Sigmoid colon (tissue), 7 donors: Measurements from ENCODE around the gene FSTL4. TPM values are rescaled to one million over a fixed set of nuclear protein-coding genes. Genes with fewer than 3 reads are reported as not detected.

Experiments
- DNase-seq: peaks from one replicate; pipeline ENCODE4 v3.0.0-alpha.2; 2019
- H3K27ac ChIP-seq, 4 donors: fragments of 200-600 bp; sonication (generic); one replicate each; pipeline ENCODE4 v1.5.1; 2016 to 2019; ENCODE audit warnings: mild to moderate bottlenecking in 1 of 4
- H3K27me3 ChIP-seq, 3 donors: fragments of 200-600 bp; sonication (generic); one replicate each; pipeline ENCODE4 v1.5.1; 2019; ENCODE audit warnings: mild to moderate bottlenecking in 1 of 3
- H3K36me3 ChIP-seq, 4 donors: fragments of 200-600 bp; sonication (generic); one replicate each; pipeline ENCODE4 v1.5.1; 2016 to 2019
- H3K4me1 ChIP-seq, 4 donors: fragments of 200-600 bp; sonication (generic); one replicate each; pipeline ENCODE4 v1.5.1; 2017 to 2019
- H3K4me3 ChIP-seq, 4 donors: fragments of 200-600 bp; sonication (generic); one replicate each; pipeline ENCODE4 v1.5.1; 2017 to 2019; ENCODE audit warnings: mild to moderate bottlenecking in 2 of 4, moderate library complexity in 1 of 4
- H3K9me3 ChIP-seq, 4 donors: fragments of 200-600 bp in 3 of 4; sonication (generic) in 3 of 4; one replicate each; pipeline versions ENCODE4 v1.5.1 to v1.6.1; 2013 to 2019
- EP300 ChIP-seq, 4 donors: sonication (generic); formaldehyde crosslinking; IDR thresholded peaks; one replicate each; pipeline ENCODE4 v1.6.1; 2017; ENCODE audit warnings: antibody characterized with exemption in 4 of 4
- POLR2A ChIP-seq, 2 donors: fragments of 450-650 bp; IDR thresholded peaks; one replicate each; pipeline ENCODE4 v1.6.1; 2016; ENCODE audit warnings: antibody characterized with exemption in 2 of 2, mild to moderate bottlenecking in 2 of 2, moderate library complexity in 2 of 2
- POLR2AphosphoS5 ChIP-seq, 4 donors: sonication (generic); formaldehyde crosslinking; IDR thresholded peaks; one replicate each; pipeline ENCODE4 v1.6.1; 2017; ENCODE audit warnings: antibody characterized with exemption in 4 of 4
- WGBS, 2 donors: extraction: QIAGEN DNeasy Blood & Tissue Kit; methylation state at CpG; one replicate each; pipeline ENCODE4 v1.1.7; 2013; 5-methylcytosine and 5-hydroxymethylcytosine counted together
- intact Hi-C: fragments of 100-400 bp; cut with DNase I; formaldehyde crosslinking; loops from one replicate; pipeline ENCODE4 v1.15.1; 2023
- polyA plus RNA-seq, 3 donors: library from polyadenylated mRNA; stranded (reverse); fragments of 200-250 nt; gene quantifications; one replicate each; pipeline ENCODE4 v1.2.3, GENCODE V29; 2013
- total RNA-seq, 4 donors: library from RNA; depleted of rRNA; stranded (reverse); fragments of >200 nt; gene quantifications; one replicate each; pipeline ENCODE4 v1.1.0, GENCODE V29; 2016
- TF ChIP-seq, protein P1 (sequence below), 4 experiments: fragments of 450-650 bp in 3 of 4; fragments of 200-600 bp in 1 of 4; IDR thresholded peaks; one replicate each; pipeline ENCODE4 v1.5.1; 2016 to 2019; ENCODE audit warnings: antibody characterized with exemption in 4 of 4, mild to moderate bottlenecking in 3 of 4, moderate library complexity in 2 of 4
- donor health status: healthy with polysubstance abuse.
- donor health status: Bipolar disorder and iron deficiency.
- donor health status: healthy.

The FSTL4 gene
- total and polyA plus RNA-seq, 7 donors: 0.23 to 0.45 (median 0.28) TPM; not detected in 4

GRCh38 chr5:133387621-133388020 is 224.7 kb downstream of the FSTL4 start:
- intact Hi-C loops: no loop called here
- Histone ChIP-seq H3K27ac (no peak overlapping the region), H3K4me1 (no peaks in the 10 kb centered on the region), H3K9me3 (no peaks in the 10 kb centered on the region), H3K4me3 (no peak overlapping the region), H3K27me3 (no peaks in the 10 kb centered on the region), H3K36me3 (no peaks in the 10 kb centered on the region)
- TF ChIP-seq EP300 (IDR thresholded peaks at IDR 0.05) (no peak), POLR2AphosphoS5 (IDR thresholded peaks at IDR 0.05) (no peak), POLR2A (IDR thresholded peaks at IDR 0.05) (no peak)
- TF ChIP-seq, protein P1, sequence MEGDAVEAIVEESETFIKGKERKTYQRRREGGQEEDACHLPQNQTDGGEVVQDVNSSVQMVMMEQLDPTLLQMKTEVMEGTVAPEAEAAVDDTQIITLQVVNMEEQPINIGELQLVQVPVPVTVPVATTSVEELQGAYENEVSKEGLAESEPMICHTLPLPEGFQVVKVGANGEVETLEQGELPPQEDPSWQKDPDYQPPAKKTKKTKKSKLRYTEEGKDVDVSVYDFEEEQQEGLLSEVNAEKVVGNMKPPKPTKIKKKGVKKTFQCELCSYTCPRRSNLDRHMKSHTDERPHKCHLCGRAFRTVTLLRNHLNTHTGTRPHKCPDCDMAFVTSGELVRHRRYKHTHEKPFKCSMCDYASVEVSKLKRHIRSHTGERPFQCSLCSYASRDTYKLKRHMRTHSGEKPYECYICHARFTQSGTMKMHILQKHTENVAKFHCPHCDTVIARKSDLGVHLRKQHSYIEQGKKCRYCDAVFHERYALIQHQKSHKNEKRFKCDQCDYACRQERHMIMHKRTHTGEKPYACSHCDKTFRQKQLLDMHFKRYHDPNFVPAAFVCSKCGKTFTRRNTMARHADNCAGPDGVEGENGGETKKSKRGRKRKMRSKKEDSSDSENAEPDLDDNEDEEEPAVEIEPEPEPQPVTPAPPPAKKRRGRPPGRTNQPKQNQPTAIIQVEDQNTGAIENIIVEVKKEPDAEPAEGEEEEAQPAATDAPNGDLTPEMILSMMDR (IDR thresholded peaks at IDR 0.05): no peak
- 96 to 97% methylated on average over 9 of the region's 9 CpGs for WGBS, 2 donors
- DNase-seq: peak; percentile 40

GRCh38 chr5:133387091-133387490 is 225.2 kb downstream of the FSTL4 start:
- Histone ChIP-seq H3K27me3 (no peaks in the 10 kb centered on the region), H3K4me1 (no peaks in the 10 kb centered on the region), H3K27ac (no peak overlapping the region), H3K4me3 (no peak overlapping the region), H3K36me3 (no peaks in the 10 kb centered on the region), H3K9me3 (no peaks in the 10 kb centered on the region)
- no peak for TF ChIP-seq EP300 (IDR thresholded peaks at IDR 0.05)
- no peak for TF ChIP-seq POLR2AphosphoS5 (IDR thresholded peaks at IDR 0.05)
- no peak for TF ChIP-seq POLR2A (IDR thresholded peaks at IDR 0.05)
- TF ChIP-seq, protein P1 (IDR thresholded peaks at IDR 0.05): no peak
- WGBS, 2 donors: 42 to 69% methylated on average over 4 of the region's 4 CpGs
- intact Hi-C loops: no loop called here
- peak; percentile 25 for DNase-seq

DNA sequence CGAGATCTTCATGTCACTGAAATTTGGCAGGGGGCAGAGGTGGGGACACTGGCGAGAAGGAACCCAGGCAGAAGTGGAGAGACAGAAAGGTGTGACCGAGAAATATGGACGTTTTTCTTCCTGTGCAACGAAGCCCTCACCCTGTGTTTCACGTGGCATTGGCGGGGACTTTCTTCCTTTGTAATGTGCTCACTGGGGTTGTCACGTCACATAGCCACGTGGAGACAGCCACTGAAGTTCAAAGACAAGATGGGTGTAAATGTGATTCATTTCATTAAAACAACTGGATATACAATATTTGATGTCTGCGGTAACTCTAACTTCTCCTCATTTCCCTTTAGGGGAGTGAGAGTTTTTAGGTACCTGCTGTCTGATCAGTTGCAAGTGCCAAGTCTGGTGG is 225.7 kb downstream of the FSTL4 start:
- Histone ChIP-seq H3K9me3 (no peaks in the 10 kb centered on the region), H3K27ac (no peak overlapping the region), H3K27me3 (no peaks in the 10 kb centered on the region), H3K4me1 (no peaks in the 10 kb centered on the region), H3K4me3 (no peak overlapping the region), H3K36me3 (no peaks in the 10 kb centered on the region)
- peak; percentile 11 for DNase-seq
- no peak for TF ChIP-seq EP300 (IDR thresholded peaks at IDR 0.05)
- TF ChIP-seq POLR2AphosphoS5 (IDR thresholded peaks at IDR 0.05): no peak
- no peak for TF ChIP-seq POLR2A (IDR thresholded peaks at IDR 0.05)
- TF ChIP-seq, protein P1 (IDR thresholded peaks at IDR 0.05): no peak
- intact Hi-C loops: no loop called here
- 63 to 71% methylated on average over 10 of the region's 10 CpGs for WGBS, 2 donors

GRCh38 chr5:133385346-133385745 is 227.0 kb downstream of the FSTL4 start:
- WGBS, 2 donors: 93 to 95% methylated on average over 5 of the region's 5 CpGs
- Histone ChIP-seq H3K4me1 (no peaks in the 10 kb centered on the region), H3K27ac (no peak overlapping the region), H3K36me3 (no peaks in the 10 kb centered on the region), H3K27me3 (no peaks in the 10 kb centered on the region), H3K9me3 (no peaks in the 10 kb centered on the region), H3K4me3 (no peak overlapping the region)
- TF ChIP-seq, protein P1 (IDR thresholded peaks at IDR 0.05): no peak
- TF ChIP-seq POLR2AphosphoS5 (IDR thresholded peaks at IDR 0.05): no peak
- TF ChIP-seq EP300 (IDR thresholded peaks at IDR 0.05): no peak
- TF ChIP-seq POLR2A (IDR thresholded peaks at IDR 0.05): no peak
- intact Hi-C loops: no loop called here
- DNase-seq: peak; percentile 44

GRCh38 chr5:133384903-133385302 is 227.4 kb downstream of the FSTL4 start:
- peak; percentile 40 for DNase-seq
- intact Hi-C loops: no loop called here
- Histone ChIP-seq H3K36me3 (no peaks in the 10 kb centered on the region), H3K9me3 (no peaks in the 10 kb centered on the region), H3K4me1 (no peaks in the 10 kb centered on the region), H3K4me3 (no peak overlapping the region), H3K27me3 (no peaks in the 10 kb centered on the region), H3K27ac (no peak overlapping the region)
- 91 to 93% methylated on average over 9 of the region's 9 CpGs for WGBS, 2 donors
- TF ChIP-seq, protein P1 (IDR thresholded peaks at IDR 0.05): no peak
- TF ChIP-seq POLR2A (IDR thresholded peaks at IDR 0.05) (no peak), POLR2AphosphoS5 (IDR thresholded peaks at IDR 0.05) (no peak), EP300 (IDR thresholded peaks at IDR 0.05) (no peak)
